H9 (cell line): ENCODE data around the gene VWA3A. TPM values are rescaled to one million over a fixed set of nuclear protein-coding genes. Genes with fewer than 3 reads are reported as not detected.

ENCODE experiments used
- DNase-seq: peaks from one replicate; pipeline ENCODE4 v3.0.0-alpha.2; 2017
- H2AFZ ChIP-seq: one replicate; pipeline ENCODE4 v1.6.1; 2013; ENCODE audit warnings: mild to moderate bottlenecking, low read length, control low read depth, moderate library complexity
- H2AK5ac ChIP-seq: 2 replicates; pipeline ENCODE4 v1.6.1; 2013; ENCODE audit warnings: low read length, control low read depth, mixed read lengths; ENCODE audit not compliant: insufficient read length
- H2BK120ac ChIP-seq: one replicate; pipeline ENCODE4 v1.6.1; 2013; ENCODE audit warnings: low read depth, mild to moderate bottlenecking, low read length, control low read depth, inconsistent platforms; ENCODE audit not compliant: poor library complexity, severe bottlenecking
- H2BK12ac ChIP-seq: 2 replicates; pipeline ENCODE4 v1.6.1; 2013; ENCODE audit warnings: low read length, control low read depth, mixed read lengths, low read depth; ENCODE audit not compliant: insufficient read length
- H2BK15ac ChIP-seq: 2 replicates; pipeline ENCODE4 v1.6.1; 2013; ENCODE audit warnings: low read depth, low read length, control low read depth
- H2BK20ac ChIP-seq: one replicate; pipeline ENCODE4 v1.6.1; 2013; ENCODE audit warnings: low read depth, mild to moderate bottlenecking, low read length, control low read depth, inconsistent platforms; ENCODE audit not compliant: poor library complexity, severe bottlenecking
- H2BK5ac ChIP-seq: 2 replicates; pipeline ENCODE4 v1.6.1; 2013; ENCODE audit warnings: low read length, control low read depth, mixed read lengths; ENCODE audit not compliant: insufficient read length
- H3K14ac ChIP-seq: 2 replicates; pipeline ENCODE4 v1.6.1; 2013; ENCODE audit warnings: low read length, control low read depth; ENCODE audit not compliant: insufficient read depth
- H3K18ac ChIP-seq: 2 replicates; pipeline ENCODE4 v1.6.1; 2013; ENCODE audit warnings: low read depth, mild to moderate bottlenecking, mixed read lengths, low read length, control low read depth; ENCODE audit not compliant: insufficient read length
- H3K23ac ChIP-seq: 2 replicates; pipeline ENCODE4 v1.6.1; 2013; ENCODE audit warnings: low read length, control low read depth, mixed read lengths, low read depth; ENCODE audit not compliant: insufficient read length
- H3K23me2 ChIP-seq: 2 replicates; pipeline ENCODE4 v1.6.1; 2013; ENCODE audit warnings: low read depth, mild to moderate bottlenecking, mixed read lengths, low read length, control low read depth; ENCODE audit not compliant: insufficient read length, poor library complexity, severe bottlenecking
- H3K27ac ChIP-seq: 2 replicates; pipeline ENCODE4 v1.5.1; 2013; ENCODE audit warnings: low read length, control low read depth, mixed read lengths, low read depth; ENCODE audit not compliant: insufficient read length
- H3K27me3 ChIP-seq: 2 replicates; pipeline ENCODE4 v1.6.1; 2013; ENCODE audit warnings: low read length, control low read depth, inconsistent platforms; ENCODE audit not compliant: insufficient read depth
- H3K4ac ChIP-seq: 2 replicates; pipeline ENCODE4 v1.6.1; 2013; ENCODE audit warnings: low read depth, mild to moderate bottlenecking, control low read depth, inconsistent platforms, low read length, moderate library complexity
- H3K4me1 ChIP-seq: 2 replicates; pipeline ENCODE4 v1.6.1; 2013; ENCODE audit warnings: low read length, control low read depth, inconsistent platforms; ENCODE audit not compliant: insufficient read depth
- H3K4me2 ChIP-seq: 2 replicates; pipeline ENCODE4 v1.6.1; 2013; ENCODE audit warnings: low read length, control low read depth, mixed read lengths; ENCODE audit not compliant: insufficient read length, insufficient read depth
- H3K56ac ChIP-seq: 2 replicates; pipeline ENCODE4 v1.6.1; 2013; ENCODE audit warnings: low read depth, mild to moderate bottlenecking, mixed read lengths, low read length, control low read depth; ENCODE audit not compliant: insufficient read length
- H3K79me1 ChIP-seq: 2 replicates; pipeline ENCODE4 v1.6.1; 2013; ENCODE audit warnings: low read depth, mild to moderate bottlenecking, moderate library complexity, low read length, control low read depth, inconsistent platforms; ENCODE audit not compliant: insufficient read depth, poor library complexity, severe bottlenecking
- H3K79me2 ChIP-seq: 2 replicates; pipeline ENCODE4 v1.6.1; 2013; ENCODE audit warnings: low read length, control low read depth, inconsistent platforms; ENCODE audit not compliant: insufficient read depth
- H3K9ac ChIP-seq: 2 replicates; pipeline ENCODE4 v1.6.1; 2013; ENCODE audit warnings: low read length, control low read depth, mixed read lengths; ENCODE audit not compliant: insufficient read length; ENCODE audit errors: extremely low read depth
- H3K9me3 ChIP-seq: one replicate; pipeline ENCODE4 v1.6.1; 2013; ENCODE audit warnings: low read depth, low read length, inconsistent platforms; ENCODE audit not compliant: control insufficient read depth
- H3T11ph ChIP-seq: one replicate; pipeline ENCODE4 v1.6.1; 2013; ENCODE audit warnings: mild to moderate bottlenecking, low read length, control low read depth, inconsistent platforms
- H4K20me1 ChIP-seq: one replicate; pipeline ENCODE4 v1.6.1; 2013; ENCODE audit not compliant: control insufficient read depth, insufficient read length, insufficient read depth
- H4K5ac ChIP-seq: 2 replicates; pipeline ENCODE4 v1.6.1; 2013; ENCODE audit warnings: low read depth, mild to moderate bottlenecking, mixed read lengths, low read length, control low read depth; ENCODE audit not compliant: insufficient read length
- H4K8ac ChIP-seq: replicated peaks from 2 replicates; pipeline ENCODE4 v1.6.1; 2013; ENCODE audit warnings: low read length, control low read depth, mixed read lengths, low read depth; ENCODE audit not compliant: insufficient read length
- H4K91ac ChIP-seq: 2 replicates; pipeline ENCODE4 v1.6.1; 2013; ENCODE audit warnings: low read depth, mild to moderate bottlenecking, moderate library complexity, mixed read lengths, low read length, control low read depth; ENCODE audit not compliant: insufficient read length
- H3K27ac Mint-ChIP-seq, 3 experiments: 2 replicates in 2 of 3; 3 replicates in 1 of 3; pipeline ENCODE4 v1.8.0; 2020 to 2021; ENCODE audit warnings: mixed read lengths in 3 of 3, mild to moderate bottlenecking in 1 of 3, moderate library complexity in 1 of 3
- H3K27me3 Mint-ChIP-seq: 2 replicates; pipeline ENCODE4 v1.8.0; 2021; ENCODE audit warnings: low read depth, mild to moderate bottlenecking, moderate library complexity, mixed read lengths
- H3K36me3 Mint-ChIP-seq, 3 experiments: 2 replicates in 2 of 3; 3 replicates in 1 of 3; pipeline ENCODE4 v1.8.0; 2020 to 2021; ENCODE audit warnings: low read depth in 3 of 3, mixed read lengths in 3 of 3; ENCODE audit not compliant: insufficient read depth in 1 of 3
- H3K4me1 Mint-ChIP-seq, 2 experiments: 2 replicates each; pipeline ENCODE4 v1.8.0; 2020; ENCODE audit warnings: mixed read lengths in 2 of 2
- H3K4me3 Mint-ChIP-seq, 2 experiments: 2 replicates in 1 of 2; 3 replicates in 1 of 2; pipeline ENCODE4 v1.8.0; 2020 to 2021; ENCODE audit warnings: mild to moderate bottlenecking in 2 of 2, mixed read lengths in 2 of 2, moderate library complexity in 1 of 2
- H3K9me3 Mint-ChIP-seq, 2 experiments: 2 replicates in 1 of 2; 3 replicates in 1 of 2; pipeline ENCODE4 v1.8.0; 2020; ENCODE audit warnings: mild to moderate bottlenecking in 2 of 2, mixed read lengths in 2 of 2, moderate library complexity in 1 of 2
- total RNA-seq: library from RNA; stranded (reverse); gene quantifications from 2 replicates; pipeline ENCODE4 v1.2.1, GENCODE V29; 2021
- TF ChIP-seq, protein P1 (sequence below): fragments of 200-600 bp; sonication (generic); conservative IDR thresholded peaks from 3 replicates; pipeline ENCODE4 v1.8.0; 2021; ENCODE audit warnings: antibody characterized with exemption, mild to moderate bottlenecking

VWA3A gene
- total RNA-seq, 1 experiment from 2014 or later = not detected

DNA sequence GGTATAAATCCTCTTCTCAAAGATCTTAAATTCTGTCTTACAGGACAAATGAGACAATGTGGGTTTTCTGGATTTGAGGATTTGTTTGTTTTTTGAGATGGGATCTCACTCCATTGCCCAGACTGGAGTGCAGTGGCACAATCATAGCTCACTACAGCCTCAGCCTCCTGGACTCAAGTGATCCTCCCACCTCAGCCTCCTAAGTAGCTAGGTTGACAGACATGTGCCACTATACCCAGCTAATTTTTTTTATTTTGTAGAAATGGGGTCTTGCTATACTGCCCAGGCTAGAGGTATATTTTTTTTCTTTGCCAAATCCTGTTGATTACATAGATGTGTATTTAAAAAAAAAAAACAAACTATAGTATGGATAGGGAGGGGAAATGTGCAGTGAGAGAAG is 38.2 kb downstream of the VWA3A start:
- H3K79me2 ChIP-seq = no peaks in the 10 kb centered on the region
- H3K9ac ChIP-seq = no peak overlapping the region
- no peak overlapping the region for H3K4ac ChIP-seq
- H2AK5ac ChIP-seq = no peak overlapping the region
- no peak overlapping the region for H3T11ph ChIP-seq
- no peaks in the 10 kb centered on the region for H3K79me1 ChIP-seq
- DNase-seq = no peak
- Mint-ChIP-seq H3K27ac (no peak overlapping the region), H3K9me3 (no peaks in the 10 kb centered on the region; a peak in 1 of 5 replicates), H3K27me3 (peaks cover 21% of the 10 kb centered on the region), H3K4me1 (no peaks in the 10 kb centered on the region), H3K36me3 (no peaks in the 10 kb centered on the region), H3K4me3 (no peak overlapping the region)
- no peaks in the 10 kb centered on the region for H3K23me2 ChIP-seq
- H4K20me1 ChIP-seq = no peaks in the 10 kb centered on the region
- TF ChIP-seq, protein P1, sequence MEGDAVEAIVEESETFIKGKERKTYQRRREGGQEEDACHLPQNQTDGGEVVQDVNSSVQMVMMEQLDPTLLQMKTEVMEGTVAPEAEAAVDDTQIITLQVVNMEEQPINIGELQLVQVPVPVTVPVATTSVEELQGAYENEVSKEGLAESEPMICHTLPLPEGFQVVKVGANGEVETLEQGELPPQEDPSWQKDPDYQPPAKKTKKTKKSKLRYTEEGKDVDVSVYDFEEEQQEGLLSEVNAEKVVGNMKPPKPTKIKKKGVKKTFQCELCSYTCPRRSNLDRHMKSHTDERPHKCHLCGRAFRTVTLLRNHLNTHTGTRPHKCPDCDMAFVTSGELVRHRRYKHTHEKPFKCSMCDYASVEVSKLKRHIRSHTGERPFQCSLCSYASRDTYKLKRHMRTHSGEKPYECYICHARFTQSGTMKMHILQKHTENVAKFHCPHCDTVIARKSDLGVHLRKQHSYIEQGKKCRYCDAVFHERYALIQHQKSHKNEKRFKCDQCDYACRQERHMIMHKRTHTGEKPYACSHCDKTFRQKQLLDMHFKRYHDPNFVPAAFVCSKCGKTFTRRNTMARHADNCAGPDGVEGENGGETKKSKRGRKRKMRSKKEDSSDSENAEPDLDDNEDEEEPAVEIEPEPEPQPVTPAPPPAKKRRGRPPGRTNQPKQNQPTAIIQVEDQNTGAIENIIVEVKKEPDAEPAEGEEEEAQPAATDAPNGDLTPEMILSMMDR = no peak
- no peak overlapping the region for H2BK120ac ChIP-seq
- no peaks in the 10 kb centered on the region for H3K27me3 ChIP-seq
- no peak overlapping the region for H3K18ac ChIP-seq
- no peaks in the 10 kb centered on the region for H3K4me1 ChIP-seq
- no peak overlapping the region for H3K23ac ChIP-seq
- no peak overlapping the region for H2BK20ac ChIP-seq
- H4K8ac ChIP-seq = no peak overlapping the region
- H2BK5ac ChIP-seq = no peak overlapping the region
- H2BK15ac ChIP-seq = no peak overlapping the region
- H4K91ac ChIP-seq = no peak overlapping the region
- no peak overlapping the region for H2AFZ ChIP-seq
- H2BK12ac ChIP-seq = no peak overlapping the region
- H3K9me3 ChIP-seq = no peaks in the 10 kb centered on the region
- no peak overlapping the region for H3K56ac ChIP-seq
- H3K27ac ChIP-seq = no peak overlapping the region
- no peak overlapping the region for H3K14ac ChIP-seq
- no peak overlapping the region for H4K5ac ChIP-seq
- no peak overlapping the region for H3K4me2 ChIP-seq
